ENCODE measurements around the gene SPTLC1.

Gene SPTLC1

DNA sequence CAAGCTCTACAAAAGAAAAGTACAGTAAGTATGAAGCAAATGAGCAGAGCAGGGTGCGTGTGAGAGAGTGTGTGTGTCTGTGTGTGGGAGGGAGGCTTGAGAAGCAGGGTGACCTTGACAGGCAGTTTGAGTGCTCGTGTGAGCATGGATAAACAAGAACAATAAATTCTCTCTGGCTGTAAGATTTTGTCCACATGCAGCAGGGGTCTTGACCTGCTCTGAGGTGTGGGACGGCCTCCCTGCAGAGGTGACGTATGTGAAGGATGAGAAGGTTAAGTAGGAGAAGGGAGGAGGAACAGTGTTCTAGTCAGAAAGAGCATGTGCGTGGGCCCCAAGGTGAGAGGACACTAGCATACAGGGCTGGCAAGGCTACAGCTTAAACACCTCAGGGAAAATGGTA is 49.0 kb downstream of the SPTLC1 start:
- Histone ChIP-seq H3K4me3 (replicated peaks; ENCODE audit: insufficient read depth, low read length) (no peak overlapping the region), H3K27me3 (ENCODE audit: insufficient read depth, poor library complexity, severe bottlenecking) (no peaks in the 10 kb centered on the region), H3K27ac (replicated peaks) (no peak overlapping the region)
- TF ChIP-seq POLR2AphosphoS5 (IDR thresholded peaks at IDR 0.05; ENCODE audit: low read depth): no peak
- no peak for TF ChIP-seq GABPA (IDR thresholded peaks at IDR 0.05; ENCODE audit: low read depth)
- TF ChIP-seq, protein P1, sequence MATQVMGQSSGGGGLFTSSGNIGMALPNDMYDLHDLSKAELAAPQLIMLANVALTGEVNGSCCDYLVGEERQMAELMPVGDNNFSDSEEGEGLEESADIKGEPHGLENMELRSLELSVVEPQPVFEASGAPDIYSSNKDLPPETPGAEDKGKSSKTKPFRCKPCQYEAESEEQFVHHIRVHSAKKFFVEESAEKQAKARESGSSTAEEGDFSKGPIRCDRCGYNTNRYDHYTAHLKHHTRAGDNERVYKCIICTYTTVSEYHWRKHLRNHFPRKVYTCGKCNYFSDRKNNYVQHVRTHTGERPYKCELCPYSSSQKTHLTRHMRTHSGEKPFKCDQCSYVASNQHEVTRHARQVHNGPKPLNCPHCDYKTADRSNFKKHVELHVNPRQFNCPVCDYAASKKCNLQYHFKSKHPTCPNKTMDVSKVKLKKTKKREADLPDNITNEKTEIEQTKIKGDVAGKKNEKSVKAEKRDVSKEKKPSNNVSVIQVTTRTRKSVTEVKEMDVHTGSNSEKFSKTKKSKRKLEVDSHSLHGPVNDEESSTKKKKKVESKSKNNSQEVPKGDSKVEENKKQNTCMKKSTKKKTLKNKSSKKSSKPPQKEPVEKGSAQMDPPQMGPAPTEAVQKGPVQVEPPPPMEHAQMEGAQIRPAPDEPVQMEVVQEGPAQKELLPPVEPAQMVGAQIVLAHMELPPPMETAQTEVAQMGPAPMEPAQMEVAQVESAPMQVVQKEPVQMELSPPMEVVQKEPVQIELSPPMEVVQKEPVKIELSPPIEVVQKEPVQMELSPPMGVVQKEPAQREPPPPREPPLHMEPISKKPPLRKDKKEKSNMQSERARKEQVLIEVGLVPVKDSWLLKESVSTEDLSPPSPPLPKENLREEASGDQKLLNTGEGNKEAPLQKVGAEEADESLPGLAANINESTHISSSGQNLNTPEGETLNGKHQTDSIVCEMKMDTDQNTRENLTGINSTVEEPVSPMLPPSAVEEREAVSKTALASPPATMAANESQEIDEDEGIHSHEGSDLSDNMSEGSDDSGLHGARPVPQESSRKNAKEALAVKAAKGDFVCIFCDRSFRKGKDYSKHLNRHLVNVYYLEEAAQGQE (IDR thresholded peaks at IDR 0.05; ENCODE audit: insufficient replicate concordance, low read depth): no peak
- TF ChIP-seq, protein P2, sequence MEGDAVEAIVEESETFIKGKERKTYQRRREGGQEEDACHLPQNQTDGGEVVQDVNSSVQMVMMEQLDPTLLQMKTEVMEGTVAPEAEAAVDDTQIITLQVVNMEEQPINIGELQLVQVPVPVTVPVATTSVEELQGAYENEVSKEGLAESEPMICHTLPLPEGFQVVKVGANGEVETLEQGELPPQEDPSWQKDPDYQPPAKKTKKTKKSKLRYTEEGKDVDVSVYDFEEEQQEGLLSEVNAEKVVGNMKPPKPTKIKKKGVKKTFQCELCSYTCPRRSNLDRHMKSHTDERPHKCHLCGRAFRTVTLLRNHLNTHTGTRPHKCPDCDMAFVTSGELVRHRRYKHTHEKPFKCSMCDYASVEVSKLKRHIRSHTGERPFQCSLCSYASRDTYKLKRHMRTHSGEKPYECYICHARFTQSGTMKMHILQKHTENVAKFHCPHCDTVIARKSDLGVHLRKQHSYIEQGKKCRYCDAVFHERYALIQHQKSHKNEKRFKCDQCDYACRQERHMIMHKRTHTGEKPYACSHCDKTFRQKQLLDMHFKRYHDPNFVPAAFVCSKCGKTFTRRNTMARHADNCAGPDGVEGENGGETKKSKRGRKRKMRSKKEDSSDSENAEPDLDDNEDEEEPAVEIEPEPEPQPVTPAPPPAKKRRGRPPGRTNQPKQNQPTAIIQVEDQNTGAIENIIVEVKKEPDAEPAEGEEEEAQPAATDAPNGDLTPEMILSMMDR (IDR thresholded peaks at IDR 0.05; ENCODE audit: insufficient read depth, low read length): no peak
- no peak for TF ChIP-seq SPI1 (IDR thresholded peaks at IDR 0.05; ENCODE audit: borderline replicate concordance, low read depth)
- no peak for DNase-seq (ENCODE audit: low read depth in 1 of 2, low spot score in 1 of 2)

DNA sequence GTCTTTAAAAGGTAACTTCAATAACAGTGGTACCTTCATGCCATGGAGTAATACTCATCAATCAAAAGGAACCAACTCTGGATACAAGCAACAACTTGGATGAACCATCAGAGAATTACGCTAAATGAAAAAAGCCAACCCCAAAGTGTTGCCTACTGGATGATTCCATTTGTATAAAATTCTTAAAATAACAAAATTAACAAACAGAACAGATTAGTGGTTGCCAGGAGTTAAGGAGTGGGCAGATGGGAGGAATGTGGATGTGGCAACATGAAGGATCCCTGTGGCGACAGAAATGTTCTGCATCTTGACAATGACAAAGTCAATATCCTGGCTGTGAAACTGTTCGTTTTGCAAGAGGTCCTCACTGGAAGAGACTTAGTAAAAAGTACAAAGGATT is 50.5 kb downstream of the SPTLC1 start:
- DNase-seq (ENCODE audit: low read depth in 1 of 2, low spot score in 1 of 2): no peak
- Histone ChIP-seq H3K27me3 (ENCODE audit: insufficient read depth, poor library complexity, severe bottlenecking) (no peaks in the 10 kb centered on the region), H3K27ac (replicated peaks) (no peak overlapping the region), H3K4me3 (replicated peaks; ENCODE audit: insufficient read depth, low read length) (no peak overlapping the region)
- TF ChIP-seq POLR2AphosphoS5 (IDR thresholded peaks at IDR 0.05; ENCODE audit: low read depth) (no peak), GABPA (IDR thresholded peaks at IDR 0.05; ENCODE audit: low read depth) (no peak), SPI1 (IDR thresholded peaks at IDR 0.05; ENCODE audit: borderline replicate concordance, low read depth) (no peak)
- TF ChIP-seq, protein P1 (IDR thresholded peaks at IDR 0.05; ENCODE audit: insufficient replicate concordance, low read depth): no peak

DNA sequence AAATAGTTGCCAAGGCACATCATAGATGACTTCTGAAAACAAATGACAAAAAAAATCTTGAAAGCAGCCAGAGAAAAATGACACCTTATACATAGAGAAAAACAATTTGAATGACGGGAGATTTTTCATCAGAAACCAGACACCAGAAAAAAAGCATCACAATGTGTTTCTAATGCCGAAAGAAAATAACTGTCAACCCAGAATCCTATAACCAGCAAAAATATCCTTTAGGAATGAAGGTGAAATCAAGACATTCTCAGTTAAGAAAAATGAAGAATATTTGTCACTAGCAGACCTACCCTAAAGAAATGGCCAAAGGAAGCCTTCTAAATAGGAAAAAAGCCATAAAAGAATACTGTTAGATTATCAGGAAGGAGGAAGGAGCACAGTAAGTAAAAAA is 54.0 kb downstream of the SPTLC1 start:
- TF ChIP-seq SPI1 (IDR thresholded peaks at IDR 0.05; ENCODE audit: borderline replicate concordance, low read depth) (no peak), POLR2AphosphoS5 (IDR thresholded peaks at IDR 0.05; ENCODE audit: low read depth) (no peak), GABPA (IDR thresholded peaks at IDR 0.05; ENCODE audit: low read depth) (no peak)
- TF ChIP-seq, protein P1 (IDR thresholded peaks at IDR 0.05; ENCODE audit: insufficient replicate concordance, low read depth): no peak
- TF ChIP-seq, protein P2 (IDR thresholded peaks at IDR 0.05; ENCODE audit: insufficient read depth, low read length): no peak
- Histone ChIP-seq H3K27me3 (ENCODE audit: insufficient read depth, poor library complexity, severe bottlenecking) (no peaks in the 10 kb centered on the region), H3K27ac (replicated peaks) (no peak overlapping the region), H3K4me3 (replicated peaks; ENCODE audit: insufficient read depth, low read length) (no peak overlapping the region)
- DNase-seq (ENCODE audit: low read depth in 1 of 2, low spot score in 1 of 2): no peak

Data from HL-60 (cell line).